Naive thymus-derived CD8-positive, alpha-beta T cell (primary cell): Measurements from ENCODE around the gene FITM1. TPM values are rescaled to one million over a fixed set of nuclear protein-coding genes. Genes with fewer than 3 reads are reported as not detected.
A peak's percentile ranks its signal among the peaks of the same experiment; 100 is the strongest.

ENCODE experiments used
- ATAC-seq, 2 donors: fragments of 150-1000 bp; cut with Tn5 transposase in 1 of 2; sonication (Bioruptor Pico), chemical (Tn5 transposase) in 1 of 2; 1 replicate in 1 of 2; 2 replicates in 1 of 2; pipeline ENCODE4 v1.10.0; 2021; ENCODE audit warnings: mild to moderate bottlenecking in 2 of 2, moderate library complexity in 2 of 2
- POLR2A ChIA-PET: fragments of 350-600 bp; sonication (Branson Sonifier 250); formaldehyde crosslinking; loops from one replicate; lab custom pipeline; 2021; ENCODE audit warnings: antibody characterized with exemption; lab: Charles Lee
- DNase-seq, 10 donors: peaks; one replicate each; pipeline versions ENCODE4 v3.0.0 to v3.0.0-alpha.2; 2020 to 2022
- H3K27ac Mint-ChIP-seq, 10 donors: one replicate each; pipeline ENCODE4 v1.8.0; 2020 to 2022; ENCODE audit warnings: mild to moderate bottlenecking in 10 of 10, mixed read lengths in 10 of 10, moderate library complexity in 4 of 10, inconsistent platforms in 1 of 10
- H3K27me3 Mint-ChIP-seq, 5 donors: one replicate each; pipeline ENCODE4 v1.8.0; 2021 to 2022; ENCODE audit warnings: mixed read lengths in 5 of 5
- H3K36me3 Mint-ChIP-seq, 3 donors: one replicate each; pipeline ENCODE4 v1.8.0; 2020 to 2022; ENCODE audit warnings: mixed read lengths in 3 of 3, mild to moderate bottlenecking in 2 of 3, inconsistent platforms in 1 of 3
- H3K4me1 Mint-ChIP-seq, 4 donors: one replicate each; pipeline ENCODE4 v1.8.0; 2021 to 2022; ENCODE audit warnings: mixed read lengths in 4 of 4
- H3K4me3 Mint-ChIP-seq, 10 donors: one replicate each; pipeline ENCODE4 v1.8.0; 2020 to 2022; ENCODE audit warnings: mild to moderate bottlenecking in 10 of 10, mixed read lengths in 10 of 10, moderate library complexity in 6 of 10, inconsistent platforms in 1 of 10
- H3K9me3 Mint-ChIP-seq, 9 donors: one replicate each; pipeline ENCODE4 v1.8.0; 2020 to 2022; ENCODE audit warnings: mixed read lengths in 9 of 9, mild to moderate bottlenecking in 3 of 9, inconsistent platforms in 1 of 9, moderate library complexity in 1 of 9
- polyA plus RNA-seq, 3 donors: library from polyadenylated mRNA; unstranded; fragments of 300-500 nt; fragmentation: Illumina TruSeq; gene quantifications; one replicate each; pipeline ENCODE4 v1.2.3, GENCODE V29; 2021
- total RNA-seq, 8 experiments: library from RNA in 2 of 8; stranded (reverse) in 2 of 8; gene quantifications; one replicate each; pipeline ENCODE4 v1.2.3 and lab custom pipeline; 2021 to 2026

The FITM1 gene
- total and polyA plus RNA-seq, 5 experiments from 2014 or later, result 0.52 to 2.2 (median 0.60) TPM

DNA sequence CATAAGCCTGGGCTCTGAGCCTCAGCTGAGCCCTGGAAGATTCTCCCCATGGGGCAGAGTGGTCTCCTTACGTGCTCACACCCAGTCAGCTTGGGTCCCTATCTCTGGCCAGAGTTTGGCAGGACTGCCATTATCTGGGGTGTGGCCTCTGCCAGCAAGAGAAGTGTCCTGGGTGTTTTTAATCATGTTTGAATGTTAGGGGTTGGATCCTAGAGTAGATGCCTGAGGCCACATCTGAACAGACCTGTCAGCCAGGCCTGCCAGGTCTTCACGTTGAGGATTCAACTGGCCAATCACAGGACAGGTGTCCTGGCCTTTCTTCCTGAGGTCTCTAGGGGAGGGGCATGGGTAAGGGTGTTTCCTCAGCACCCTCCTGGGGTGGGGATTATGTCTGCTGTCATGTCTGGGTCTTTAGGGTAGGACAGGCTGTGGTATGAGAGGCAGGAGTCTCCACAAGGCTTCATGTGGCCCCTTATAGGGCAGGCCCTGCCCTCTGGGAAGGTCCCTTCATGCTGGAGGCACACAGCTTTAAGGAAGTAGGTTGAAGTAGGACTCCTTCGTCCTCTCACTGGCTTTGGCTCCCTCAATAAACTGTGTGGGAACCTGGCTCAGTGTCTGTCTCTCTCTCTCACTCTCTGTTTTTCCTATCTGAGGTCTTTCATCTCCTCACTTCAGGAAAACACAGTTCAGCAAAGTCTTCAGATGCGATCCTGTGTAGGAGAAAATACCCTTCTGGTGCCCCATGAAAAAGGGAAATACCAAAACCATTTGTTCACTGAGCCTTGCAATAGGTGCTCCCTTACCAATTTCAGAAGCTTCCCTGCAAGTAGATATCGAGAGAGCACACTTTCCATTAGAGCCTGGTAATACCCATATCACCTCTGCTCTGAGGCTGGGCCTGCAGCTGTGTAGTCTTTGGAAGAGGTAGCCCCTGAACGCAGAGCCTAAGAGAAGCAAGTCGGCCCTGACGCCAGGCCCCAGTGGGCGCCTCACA is 6.7 kb upstream of the FITM1 start:
- ATAC-seq (no peak), DNase-seq (no peak)
- Mint-ChIP-seq H3K27ac (peak overlapping the region in 4 of 10 donors; percentile 19 to 71 (median 44)), H3K27me3 (no peaks in the 10 kb centered on the region), H3K4me3 (no peak overlapping the region), H3K4me1 (peaks cover 2 to 15% (median 3%) of the 10 kb centered on the region in 4 donors), H3K36me3 (peaks cover under 1 to 63% (median 19%) of the 10 kb centered on the region in 3 donors), H3K9me3 (no peaks in the 10 kb centered on the region)
- POLR2A ChIA-PET, result no interaction called here

- DNase-seq (no peak), ATAC-seq (no peak)
- Mint-ChIP-seq H3K9me3 (no peaks in the 10 kb centered on the region), H3K27me3 (no peaks in the 10 kb centered on the region), H3K36me3 (peaks cover 0 to 35% (median 1%) of the 10 kb centered on the region in 3 donors), H3K4me1 (peaks cover 4 to 24% (median 7%) of the 10 kb centered on the region in 4 donors), H3K4me3 (no peak overlapping the region), H3K27ac (no peak overlapping the region)
- POLR2A ChIA-PET, result interaction anchor here (0.7 to 1.7 kb wide), 3 partner anchors 9 to 316 kb away, joined by 4 to 23 read pairs (median 4); partner anchors contain the start of genes DCAF11, NRL and PSME1
Observed at GRCh38 chr14:24126939-24127338, 3.5 kb upstream of the FITM1 start.

DNA sequence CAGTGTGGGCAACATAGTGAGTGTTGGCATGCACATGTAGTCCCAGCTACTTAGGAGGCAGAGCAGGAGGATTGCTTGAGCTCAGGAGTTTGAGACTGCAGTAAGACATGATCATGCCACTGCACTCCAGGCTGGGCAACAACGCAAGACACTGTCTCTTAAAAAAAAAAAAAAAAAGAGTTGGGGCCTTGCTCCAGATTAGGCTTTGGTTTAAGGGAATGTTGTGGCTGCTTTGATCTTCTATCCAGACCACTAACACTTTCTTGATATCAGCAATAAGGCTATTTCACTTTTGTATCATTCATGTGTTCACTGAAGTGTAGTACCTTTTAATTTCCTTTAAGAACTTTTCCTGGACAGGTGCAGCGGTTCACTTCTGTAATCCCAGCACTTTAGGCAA is 2.8 kb upstream of the FITM1 start:
- ATAC-seq, result no peak
- POLR2A ChIA-PET, result interaction anchor here (1.5 to 1.7 kb wide), 2 partner anchors 8 to 13 kb away, joined by 4 to 23 read pairs; partner anchors contain the start of genes DCAF11, NRL and PSME1
- no peaks in the 10 kb centered on the region for H3K9me3 Mint-ChIP-seq
- no peak for DNase-seq
- H3K27ac Mint-ChIP-seq, result peak overlapping the region in 4 of 10 donors; percentile 12 to 62 (median 38)
- H3K27me3 Mint-ChIP-seq, result no peaks in the 10 kb centered on the region
- no peak overlapping the region for H3K4me3 Mint-ChIP-seq
- H3K36me3 Mint-ChIP-seq, result peaks cover 0 to 27% (median 1%) of the 10 kb centered on the region in 3 donors
- peaks cover 11 to 31% (median 13%) of the 10 kb centered on the region in 4 donors for H3K4me1 Mint-ChIP-seq

- H3K9me3 Mint-ChIP-seq, result no peaks in the 10 kb centered on the region
- no peaks in the 10 kb centered on the region for H3K27me3 Mint-ChIP-seq
- H3K4me3 Mint-ChIP-seq, result no peak overlapping the region
- H3K27ac Mint-ChIP-seq, result no peak overlapping the region
- H3K36me3 Mint-ChIP-seq, result peaks cover 0 to 9% (median 0%) of the 10 kb centered on the region in 3 donors
- ATAC-seq (no peak), DNase-seq (peak in 1 of 10 donors; percentile 27)
- POLR2A ChIA-PET, result interaction anchor here (0.7 to 1.4 kb wide), 4 partner anchors 10 to 83 kb away, joined by 3 to 6 read pairs (median 3); no protein-coding TSS in a partner anchor
- peaks cover 13 to 27% (median 21%) of the 10 kb centered on the region in 4 donors for H3K4me1 Mint-ChIP-seq
Observed at GRCh38 chr14:24129410-24129998, 955 bp upstream of the FITM1 start.

- peaks cover 0 to 2% (median 0%) of the 10 kb centered on the region in 3 donors for H3K36me3 Mint-ChIP-seq
- H3K27me3 Mint-ChIP-seq, result no peaks in the 10 kb centered on the region
- H3K4me1 Mint-ChIP-seq, result peaks cover 19 to 34% (median 29%) of the 10 kb centered on the region in 4 donors
- POLR2A ChIA-PET, result interaction anchor here (1.3 to 9.5 kb wide), 2 partner anchors 14 to 21 kb away, joined by 4 to 177 read pairs; partner anchors contain the start of genes DCAF11 and NRL
- H3K4me3 Mint-ChIP-seq, result peak overlapping the region in 3 of 10 donors; percentile 45 to 63 (median 53)
- ATAC-seq (no peak), DNase-seq (no peak)
- peak overlapping the region in 8 of 10 donors; percentile 43 to 84 (median 64) for H3K27ac Mint-ChIP-seq
- no peaks in the 10 kb centered on the region for H3K9me3 Mint-ChIP-seq
Observed at GRCh38 chr14:24130717-24131548, 474 bp downstream of the FITM1 start.

DNA sequence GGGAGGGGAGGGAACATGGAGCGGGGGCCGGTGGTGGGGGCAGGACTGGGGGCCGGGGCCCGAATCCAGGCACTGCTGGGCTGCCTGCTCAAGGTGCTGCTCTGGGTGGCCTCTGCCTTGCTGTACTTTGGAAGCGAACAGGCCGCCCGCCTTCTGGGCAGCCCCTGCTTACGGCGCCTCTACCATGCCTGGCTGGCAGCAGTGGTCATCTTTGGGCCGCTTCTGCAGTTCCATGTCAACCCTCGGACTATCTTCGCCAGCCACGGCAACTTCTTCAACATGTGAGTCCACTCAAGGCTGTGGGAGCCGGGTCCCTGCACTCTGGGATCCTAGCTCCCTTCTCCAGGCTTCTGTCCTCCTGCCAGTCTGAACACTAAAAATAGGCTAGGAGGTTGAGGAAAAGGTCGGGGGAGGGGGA is 1.1 kb downstream of the FITM1 start:
- ATAC-seq (no peak), DNase-seq (peak in 1 of 10 donors; percentile 27)
- POLR2A ChIA-PET, result interaction anchor here (1.1 to 9.5 kb wide), 5 partner anchors 10 to 25 kb away, joined by 3 to 177 read pairs (median 7); partner anchors contain the start of genes DCAF11, EMC9, NRL and PSME2
- Mint-ChIP-seq H3K36me3 (peaks cover 0 to 2% (median 0%) of the 10 kb centered on the region in 3 donors), H3K27ac (peak overlapping the region in 7 of 10 donors; percentile 68 to 96 (median 93)), H3K4me3 (peak overlapping the region in 3 of 10 donors; percentile 39 to 85 (median 73)), H3K27me3 (no peaks in the 10 kb centered on the region), H3K4me1 (peaks cover 19 to 36% (median 31%) of the 10 kb centered on the region in 4 donors), H3K9me3 (no peaks in the 10 kb centered on the region)

GRCh38 chr14:24132061-24132685 is 1.7 kb downstream of the FITM1 start:
- ATAC-seq (peak; percentile 10 to 16), DNase-seq (peak in 5 of 10 donors; percentile 32 to 47 (median 37))
- Mint-ChIP-seq H3K4me1 (peaks cover 24 to 42% (median 37%) of the 10 kb centered on the region in 4 donors), H3K27me3 (no peaks in the 10 kb centered on the region), H3K36me3 (peaks cover 0 to 3% (median 0%) of the 10 kb centered on the region in 3 donors), H3K9me3 (no peaks in the 10 kb centered on the region), H3K4me3 (peak overlapping the region; percentile 21 to 85 (median 71)), H3K27ac (peak overlapping the region; percentile 74 to 96 (median 93))
- POLR2A ChIA-PET, result interaction anchor here (1.1 to 9.5 kb wide), 5 partner anchors 9 to 24 kb away, joined by 3 to 177 read pairs (median 7); partner anchors contain the start of genes DCAF11, EMC9, NRL and PSME2

GRCh38 chr14:24132976-24133375 is 2.5 kb downstream of the FITM1 start:
- H3K36me3 Mint-ChIP-seq, result peaks cover 0 to 4% (median under 1%) of the 10 kb centered on the region in 3 donors
- H3K27ac Mint-ChIP-seq, result peak overlapping the region; percentile 74 to 96 (median 93)
- POLR2A ChIA-PET, result interaction anchor here (1.0 to 9.5 kb wide), 7 partner anchors 8 to 63 kb away, joined by 3 to 177 read pairs (median 4); partner anchors contain the start of genes DCAF11, EMC9, NRL and PSME2
- peaks cover 25 to 47% (median 44%) of the 10 kb centered on the region in 4 donors for H3K4me1 Mint-ChIP-seq
- ATAC-seq, result no peak
- no peak for DNase-seq
- H3K4me3 Mint-ChIP-seq, result peak overlapping the region in 8 of 10 donors; percentile 21 to 85 (median 65)
- no peaks in the 10 kb centered on the region for H3K9me3 Mint-ChIP-seq
- no peaks in the 10 kb centered on the region for H3K27me3 Mint-ChIP-seq

DNA sequence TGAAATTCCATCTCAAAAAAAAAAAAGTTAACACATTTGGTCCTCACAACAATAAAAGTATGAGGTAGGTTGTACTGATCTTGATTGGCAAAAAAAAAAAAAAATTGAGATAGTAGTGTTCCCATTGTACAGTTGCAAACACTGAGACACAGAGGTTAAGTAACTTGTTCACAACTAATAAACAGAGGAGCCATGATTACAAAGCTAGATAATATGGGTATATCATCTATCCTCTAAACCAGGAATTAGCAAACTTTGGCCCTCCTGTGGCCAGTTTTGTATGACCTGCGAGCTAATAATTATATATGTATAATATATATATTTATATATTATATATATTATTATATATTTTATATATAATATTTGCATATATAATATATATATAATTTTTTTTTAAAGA is 3.3 kb downstream of the FITM1 start:
- Mint-ChIP-seq H3K27ac (peak overlapping the region in 1 of 10 donors; percentile 18), H3K9me3 (no peaks in the 10 kb centered on the region), H3K4me3 (peak overlapping the region in 1 of 10 donors; percentile 22), H3K27me3 (no peaks in the 10 kb centered on the region), H3K4me1 (peaks cover 28 to 54% (median 50%) of the 10 kb centered on the region in 4 donors), H3K36me3 (peaks cover 0 to 11% (median 5%) of the 10 kb centered on the region in 3 donors)
- POLR2A ChIA-PET, result interaction anchor here (0.7 to 9.5 kb wide), 9 partner anchors 13 to 1205 kb away, joined by 3 to 177 read pairs (median 4); partner anchors contain the start of genes DCAF11, NRL, PRMT5 and PSME2
- no peak for DNase-seq
- no peak for ATAC-seq

DNA sequence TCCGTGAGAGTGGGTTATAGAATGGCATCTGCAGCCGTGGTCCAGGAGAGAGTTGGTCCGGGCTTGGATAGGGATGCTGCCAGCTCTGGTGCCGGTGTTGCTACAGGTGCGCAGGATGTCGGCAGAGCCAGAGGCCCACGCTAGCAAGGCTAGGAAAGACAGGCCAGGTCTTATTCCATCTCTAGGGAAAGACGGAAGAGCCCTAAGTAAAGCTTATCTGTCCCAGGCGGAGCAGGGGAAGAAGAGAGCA is 5.0 kb downstream of the FITM1 start:
- no peak for DNase-seq
- Mint-ChIP-seq H3K27ac (peak overlapping the region; percentile 86 to 96 (median 94)), H3K9me3 (no peaks in the 10 kb centered on the region), H3K27me3 (no peaks in the 10 kb centered on the region), H3K4me1 (peaks cover 33 to 68% (median 63%) of the 10 kb centered on the region in 4 donors), H3K4me3 (peak overlapping the region; percentile 87 to 98 (median 93)), H3K36me3 (peaks cover 0 to 19% (median 8%) of the 10 kb centered on the region in 3 donors)
- POLR2A ChIA-PET, result interaction anchor here (0.7 to 9.5 kb wide), 18 partner anchors 8 to 295 kb away, joined by 3 to 177 read pairs (median 4); partner anchors contain the start of genes CHMP4A, DCAF11, GMPR2 and IRF9
- peak in 1 of 2 donors; percentile 4 for ATAC-seq
